GM21528 (cell line): Measurements from ENCODE around the gene RPUSD1.
"Not testable (repeated sequence)": the region's sequence is repeated elsewhere in the genome, so short reads cannot be mapped to it uniquely, and the experiment has no call there.

Source experiments
- ATAC-seq: cut with Tn5 transposase; IDR thresholded peaks from one replicate; pipeline ENCODE4 v1.9.1; 2021; ENCODE audit warnings: mild to moderate bottlenecking, moderate library complexity; ENCODE audit not compliant: unreplicated experiment, low FRiP score

The RPUSD1 gene

DNA sequence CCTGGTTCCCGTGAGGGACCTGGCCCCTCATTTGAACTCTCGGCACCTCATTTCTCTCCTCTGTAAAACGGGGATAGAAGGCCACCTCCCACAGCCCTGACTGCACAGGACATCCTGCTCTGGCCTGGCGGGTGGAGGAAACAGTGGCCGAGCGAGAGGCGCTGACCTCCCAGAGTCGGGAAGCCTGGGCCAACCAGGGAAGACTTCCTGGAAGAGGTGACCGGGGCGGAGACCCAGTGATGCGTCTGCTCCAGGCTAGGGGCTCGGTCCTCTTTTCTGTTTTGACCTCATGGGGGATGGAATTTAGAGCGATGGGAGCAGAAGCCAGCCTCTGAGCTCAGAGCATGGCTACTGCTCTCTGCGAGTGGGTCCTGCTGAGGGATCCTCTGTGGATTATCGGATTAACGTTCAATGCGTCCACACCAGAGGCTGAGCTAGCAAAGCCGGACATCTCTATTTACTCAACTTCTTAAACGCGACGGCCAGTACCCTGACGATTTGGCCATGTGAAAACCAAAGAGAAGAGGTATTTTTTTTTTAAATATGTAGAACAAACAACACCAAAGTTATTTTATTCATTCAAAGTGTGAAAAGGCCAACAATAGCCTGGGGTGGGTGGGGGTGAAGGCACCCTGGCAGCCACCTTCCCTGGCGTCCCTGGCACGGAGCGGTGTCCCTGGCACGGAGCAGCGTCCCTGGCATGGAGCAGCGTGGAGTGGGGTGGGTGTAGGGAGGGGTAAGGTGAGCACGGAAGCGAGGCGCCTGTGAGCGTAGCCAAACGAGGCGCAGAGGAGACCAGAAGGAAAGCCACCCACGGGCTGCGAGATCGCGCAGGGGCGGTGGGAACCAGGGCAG lies 36.8 kb downstream of the RPUSD1 start:
- no peak for ATAC-seq

DNA sequence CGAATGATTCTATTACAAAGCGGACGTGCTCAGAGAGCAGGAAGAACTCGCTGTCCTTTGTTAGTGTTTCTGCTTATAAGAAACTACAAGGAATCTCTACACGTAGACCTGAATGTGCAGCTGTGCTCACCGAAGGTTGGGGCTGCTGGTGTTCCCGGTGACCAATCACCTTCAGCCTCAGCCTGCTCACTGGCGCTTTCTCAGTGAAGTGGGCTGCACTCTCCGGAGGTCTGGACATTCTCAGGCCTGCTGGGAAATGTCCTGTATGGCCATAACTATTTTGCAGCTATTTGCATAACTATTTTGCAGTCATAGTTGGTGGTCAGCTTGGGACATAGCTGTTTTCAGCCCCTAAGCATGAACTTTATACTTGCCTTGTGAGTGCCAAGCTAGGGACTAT lies 37.7 kb downstream of the RPUSD1 start:
- no peak for ATAC-seq

DNA sequence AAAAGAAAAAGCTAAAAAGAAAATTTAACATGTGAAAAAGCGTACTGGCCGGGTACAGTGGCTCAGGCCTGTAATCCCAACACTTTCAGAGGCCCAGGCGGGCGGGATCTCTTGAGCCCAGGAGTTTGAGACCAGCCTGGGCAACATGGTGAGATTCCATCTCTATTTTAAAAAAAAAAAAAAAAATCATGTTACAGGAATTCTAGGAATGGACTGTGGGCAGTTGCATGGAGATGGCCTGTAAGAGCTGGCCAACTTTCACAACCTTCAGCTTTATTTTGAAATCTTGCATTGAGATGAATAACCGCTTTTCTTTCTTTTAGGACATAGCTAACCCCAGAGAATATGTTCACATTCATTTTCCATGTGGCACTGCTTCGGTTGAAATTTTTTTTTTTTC lies 39.2 kb downstream of the RPUSD1 start:
- ATAC-seq = no peak

DNA sequence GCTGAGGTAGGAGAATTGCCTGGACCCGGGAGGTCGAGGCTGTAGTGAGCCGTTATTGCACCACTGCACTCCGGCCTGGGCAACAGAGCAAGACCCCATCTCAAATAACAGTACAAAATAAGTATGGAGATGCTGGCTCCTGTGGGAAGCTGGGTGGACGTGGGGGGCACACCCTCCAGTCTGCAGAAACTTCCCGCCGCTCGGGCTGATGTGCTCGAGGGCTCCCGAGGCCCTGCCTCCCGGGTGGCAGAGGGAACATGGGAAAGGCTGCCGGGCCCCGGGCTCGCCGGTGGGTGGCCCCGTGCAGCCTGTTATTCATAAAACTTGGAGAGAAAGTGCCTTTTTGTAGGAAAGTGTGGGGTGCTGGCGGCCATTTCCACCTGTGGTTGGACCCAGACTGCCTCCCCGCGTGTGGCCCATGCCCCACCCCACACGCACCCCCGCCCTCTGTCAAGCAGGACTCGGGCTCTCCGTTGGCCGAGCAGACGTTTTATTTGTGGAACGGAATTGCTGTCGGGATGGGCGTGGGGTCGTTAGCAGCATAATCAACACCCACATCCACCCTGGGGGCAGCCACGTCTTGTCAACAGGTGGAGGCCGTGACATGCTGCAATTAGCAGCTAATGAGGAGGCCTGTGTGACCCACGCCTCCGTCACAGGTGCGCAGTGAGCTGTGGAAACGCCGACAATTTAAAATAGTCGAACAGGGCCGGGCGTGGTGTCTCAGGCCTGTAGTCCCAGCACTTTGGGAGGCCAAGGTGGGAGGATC lies 40.0 kb downstream of the RPUSD1 start:
- ATAC-seq = no peak

DNA sequence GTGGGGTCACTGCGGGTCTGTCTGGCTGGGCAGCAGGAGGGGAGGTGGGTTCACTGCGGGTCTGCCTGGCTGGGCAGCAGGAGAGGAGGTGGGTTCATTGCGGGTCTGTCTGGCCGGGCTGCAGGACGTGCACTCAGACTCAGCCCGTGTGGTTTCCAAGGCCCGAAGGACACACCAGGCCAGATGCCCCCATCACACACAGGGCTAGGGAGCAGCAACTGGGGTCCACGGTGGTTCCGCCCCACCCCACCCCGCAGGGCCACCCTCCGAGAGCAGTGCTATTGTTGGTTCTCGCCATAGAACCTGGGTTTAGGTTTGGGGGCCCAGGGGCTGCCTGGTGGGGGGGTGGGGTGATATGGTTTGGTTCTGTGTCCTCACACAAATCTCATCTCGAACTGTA lies 41.5 kb downstream of the RPUSD1 start:
- no peak for ATAC-seq

GRCh38 chr16:745739-746138 lies 42.4 kb downstream of the RPUSD1 start:
- no peak for ATAC-seq

- no peak for ATAC-seq
Measured at GRCh38 chr16:743794-744500, 44.2 kb downstream of the RPUSD1 start.

GRCh38 chr16:742894-743293 lies 45.3 kb downstream of the RPUSD1 start:
- ATAC-seq = not testable (repeated sequence)

DNA sequence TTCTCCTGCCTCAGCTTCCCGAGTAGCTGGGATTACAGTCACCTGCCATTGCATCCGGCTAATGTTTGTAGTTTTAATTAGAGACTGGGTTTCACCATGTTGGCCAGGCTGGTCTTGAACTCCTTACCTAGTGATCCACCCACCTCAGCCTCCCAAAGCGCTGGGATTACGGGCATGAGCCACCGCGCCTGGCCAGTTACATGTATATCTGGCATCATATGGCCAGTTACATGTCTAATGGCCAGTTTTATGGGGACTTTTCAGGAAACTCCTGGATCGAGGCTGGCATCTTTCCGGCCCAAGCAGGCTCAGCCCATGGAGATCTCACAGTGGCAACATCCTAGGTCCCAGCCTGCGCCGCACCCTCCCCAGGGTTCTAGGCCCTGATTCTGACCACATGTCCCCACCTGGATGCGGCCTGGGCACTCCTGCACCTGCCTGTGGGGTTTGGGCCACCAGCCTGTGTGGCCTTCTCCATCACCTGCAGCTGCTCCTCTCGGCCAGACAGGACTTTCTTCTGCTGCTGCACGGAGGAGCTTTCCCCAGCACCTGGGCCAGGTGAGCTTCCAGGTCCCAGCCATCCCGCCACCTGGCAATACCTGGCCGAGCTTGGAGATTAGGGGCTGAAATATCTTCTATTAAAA lies 46.1 kb downstream of the RPUSD1 start:
- ATAC-seq = no peak

GRCh38 chr16:740764-741505 lies 47.2 kb downstream of the RPUSD1 start, which contains the start of gene CIAO3:
Gene CIAO3 (minus strand): TSS chr16:740997. CDS start chr16:740985, 12 bp downstream.
- peak; percentile 61 for ATAC-seq

- ATAC-seq = peak; percentile 13
Measured at GRCh38 chr16:740459-740763, 47.8 kb downstream of the RPUSD1 start.

GRCh38 chr16:739560-740458 lies 48.4 kb downstream of the RPUSD1 start:
- no peak for ATAC-seq

DNA sequence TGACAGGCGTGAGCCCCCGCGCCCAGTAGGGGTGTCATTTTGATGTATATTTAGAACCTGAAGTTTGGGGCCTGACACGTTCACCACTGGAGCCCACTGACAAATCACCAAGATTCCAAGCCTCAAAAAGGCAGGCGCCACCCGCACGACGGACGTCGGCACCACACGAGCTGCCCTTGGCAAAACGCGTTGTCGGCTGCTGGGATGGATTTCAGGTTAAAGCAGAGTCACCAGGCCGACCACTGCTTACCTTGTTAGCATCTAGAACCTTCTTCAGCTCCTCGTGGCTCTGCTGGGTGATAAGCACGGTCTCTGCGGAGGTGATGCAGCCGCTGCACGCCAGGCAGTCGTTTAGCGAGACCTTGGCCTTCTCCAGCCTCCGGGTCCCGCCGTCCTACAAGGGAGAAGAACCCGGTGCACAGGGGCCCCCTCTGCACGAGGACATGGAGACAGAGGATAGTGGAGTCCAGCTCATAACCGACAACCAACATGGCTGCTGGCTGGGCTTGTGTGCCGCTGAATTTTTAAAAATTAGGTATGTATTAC lies 51.2 kb downstream of the RPUSD1 start:
- ATAC-seq = no peak

DNA sequence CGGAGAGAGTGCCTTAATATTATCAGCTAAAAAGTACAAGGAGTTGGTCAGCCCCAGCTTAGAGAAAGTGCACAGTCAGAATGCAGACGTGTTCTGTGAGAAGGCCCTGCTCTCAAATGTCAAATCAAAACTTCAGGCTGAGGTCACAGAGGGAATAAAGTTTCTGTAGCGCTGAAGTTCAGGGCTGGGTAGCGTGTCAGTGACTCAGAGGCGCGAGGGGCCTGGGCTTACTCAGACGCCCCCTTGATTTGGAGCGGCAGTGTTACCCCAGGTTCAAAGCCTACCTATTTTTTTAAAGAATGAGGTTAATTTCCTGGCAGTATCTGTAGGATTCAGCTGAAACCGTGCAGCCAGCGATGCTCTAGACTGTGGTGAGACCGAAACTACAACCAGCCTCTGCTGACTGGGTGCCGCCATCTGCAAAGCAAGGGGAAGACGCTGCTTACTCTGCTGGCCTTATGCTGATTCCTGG lies 52.2 kb downstream of the RPUSD1 start:
- ATAC-seq = no peak

DNA sequence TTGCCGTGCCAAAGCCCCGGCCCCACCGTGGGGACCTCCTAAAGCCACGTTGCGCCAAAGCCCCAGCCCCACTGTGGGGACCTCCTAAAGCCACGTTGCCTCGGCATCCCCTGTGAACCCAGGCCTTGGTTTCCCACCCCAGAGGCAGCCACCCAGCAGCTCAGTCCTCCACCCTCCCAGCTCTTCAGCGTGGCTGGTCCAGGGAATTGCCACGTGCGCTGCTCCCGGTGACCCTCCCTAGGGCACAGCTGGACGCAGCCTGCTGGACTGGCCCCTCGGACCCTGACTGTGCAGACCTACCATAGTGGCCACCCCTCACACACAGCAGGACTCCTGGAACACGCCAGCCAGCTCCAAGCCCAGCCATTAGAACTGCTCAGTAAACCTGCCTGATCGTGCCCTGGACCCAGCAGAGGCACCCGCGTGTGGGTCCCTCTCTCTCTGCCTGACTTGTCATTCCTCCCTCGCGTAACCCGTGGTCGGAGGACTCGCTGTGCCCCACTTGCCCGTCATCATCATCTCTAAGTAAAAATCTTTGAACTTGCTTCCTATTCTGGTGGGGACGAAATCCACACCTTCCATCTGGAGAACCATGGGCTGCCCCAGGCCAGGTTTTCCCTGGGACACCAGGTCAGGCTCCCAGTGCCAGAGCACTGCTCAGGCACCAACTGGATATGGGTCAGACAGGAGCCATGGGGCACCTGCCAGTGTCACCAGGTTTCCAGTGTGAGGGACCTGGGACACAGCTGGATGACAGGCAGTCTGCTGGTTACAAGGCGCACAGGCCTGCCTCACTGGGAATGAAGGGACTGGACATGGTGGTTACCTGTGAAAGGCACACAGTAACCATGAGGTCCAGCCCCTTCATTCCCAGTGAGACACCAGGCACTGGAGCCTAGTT lies 53.0 kb downstream of the RPUSD1 start:
- no peak for ATAC-seq
